PC-9 (cell line): ENCODE results near the gene CACNA1B. TPM values are rescaled to one million over a fixed set of nuclear protein-coding genes. Genes with fewer than 3 reads are reported as not detected.

ENCODE experiments used
- BruUV-seq: library from RNA; stranded (reverse); fragments of 400-500 nt; replicated peaks from 2 replicates; lab custom pipeline; 2021; lab: Mats Ljungman, UMichigan
- CTCF ChIA-PET: fragments of 300-600 bp; sonication (Branson Sonifier 250); formaldehyde crosslinking; loops from one replicate; lab custom pipeline; 2022; ENCODE audit warnings: antibody characterized with exemption; lab: Charles Lee
- POLR2A ChIA-PET: fragments of 300-600 bp; sonication (Branson Sonifier 250); formaldehyde crosslinking; loops from one replicate; lab custom pipeline; 2022; ENCODE audit warnings: antibody characterized with exemption; ENCODE audit not compliant: unreplicated experiment; lab: Charles Lee
- DNase-seq, 2 experiments: peaks; one replicate each; pipeline versions ENCODE4 v3.0.0 to v3.0.0-alpha.2; 2015 to 2022; ENCODE audit warnings: mixed read lengths in 1 of 2
- H2AFZ ChIP-seq: fragments of 200-600 bp; sonication (generic); 2 replicates; pipeline ENCODE4 v1.8.1; 2017; ENCODE audit warnings: antibody characterized with exemption
- H3F3A ChIP-seq: fragments of 200-600 bp; sonication (generic); 2 replicates; pipeline ENCODE4 v1.8.1; 2017; ENCODE audit warnings: antibody characterized with exemption, mild to moderate bottlenecking, low read depth; ENCODE audit not compliant: insufficient read depth
- H3K27ac ChIP-seq: fragments of 200-600 bp; sonication (generic); 2 replicates; pipeline ENCODE4 v1.6.1; 2016; ENCODE audit warnings: mixed run types
- H3K27me3 ChIP-seq: fragments of 200-600 bp; sonication (generic); 2 replicates; pipeline ENCODE4 v1.6.1; 2016; ENCODE audit warnings: low read depth, mixed run types; ENCODE audit not compliant: insufficient read depth
- H3K36me3 ChIP-seq: fragments of 200-600 bp; sonication (generic); 2 replicates; pipeline ENCODE4 v1.6.1; 2016; ENCODE audit warnings: low read depth, mixed run types
- H3K4me1 ChIP-seq: fragments of 200-600 bp; sonication (generic); replicated peaks from 2 replicates; pipeline ENCODE4 v1.6.1; 2016; ENCODE audit warnings: mixed run types; ENCODE audit not compliant: insufficient read depth
- H3K4me2 ChIP-seq: fragments of 200-600 bp; sonication (generic); 2 replicates; pipeline ENCODE4 v1.6.1; 2017; ENCODE audit warnings: mixed run types
- H3K4me3 ChIP-seq: fragments of 200-600 bp; sonication (generic); 2 replicates; pipeline ENCODE4 v1.6.1; 2016; ENCODE audit warnings: mixed run types
- H3K79me2 ChIP-seq: fragments of 200-600 bp; sonication (generic); 2 replicates; pipeline ENCODE4 v1.6.1; 2017; ENCODE audit warnings: low read depth, mixed run types
- H3K9me2 ChIP-seq: fragments of 200-600 bp; sonication (generic); 2 replicates; pipeline ENCODE4 v1.8.1; 2017; ENCODE audit warnings: mild to moderate bottlenecking; ENCODE audit not compliant: insufficient read depth
- H3K9me3 ChIP-seq: fragments of 200-600 bp; sonication (generic); 2 replicates; pipeline ENCODE4 v1.8.1; 2016; ENCODE audit warnings: low read depth; ENCODE audit not compliant: insufficient read depth
- H4K20me1 ChIP-seq: fragments of 200-600 bp; sonication (generic); 2 replicates; pipeline ENCODE4 v1.8.1; 2017; ENCODE audit not compliant: insufficient read depth
- EZH2 ChIP-seq: fragments of 200-600 bp; sonication (generic); IDR thresholded peaks from 2 replicates; pipeline ENCODE4 v1.8.0; 2017; ENCODE audit warnings: antibody characterized with exemption, low read depth
- intact Hi-C: fragments of 100-400 bp; cut with micrococcal nuclease; formaldehyde crosslinking; loops from one replicate; pipeline ENCODE4 v1.10.0; 2022; ENCODE audit not compliant: unreplicated experiment
- total RNA-seq: library from RNA; stranded (reverse); gene quantifications from 2 replicates; pipeline ENCODE4 v1.2.3, GENCODE V29; 2021
- TF ChIP-seq, protein P1 (sequence below): fragments of 200-600 bp; sonication (generic); conservative IDR thresholded peaks from 2 replicates; pipeline ENCODE4 v1.6.1; 2017; ENCODE audit warnings: mixed run types, antibody characterized with exemption, mild to moderate bottlenecking, moderate library complexity

The CACNA1B gene
- total RNA-seq, 1 experiment from 2014 or later = not detected

DNA sequence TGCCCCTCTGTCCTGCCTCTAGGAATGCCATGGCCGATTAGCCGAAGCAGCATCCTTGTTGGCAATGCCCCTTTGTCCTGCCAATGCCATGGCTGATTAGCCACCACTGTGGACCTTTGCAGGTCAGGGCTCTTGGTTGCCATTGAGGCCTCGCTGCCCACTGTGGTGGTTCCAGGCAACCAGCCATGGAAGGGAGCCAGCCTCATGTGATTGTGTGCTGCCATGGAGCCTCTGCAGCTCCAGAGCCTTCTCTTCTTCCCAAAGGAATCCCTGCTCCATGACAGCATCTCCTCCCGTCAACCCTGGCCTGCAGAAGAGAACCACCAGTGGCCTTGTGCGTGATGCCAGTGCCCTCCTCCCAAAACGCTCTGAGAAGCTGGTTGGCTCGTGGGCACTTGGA lies 187.0 kb downstream of the CACNA1B start:
- Histone ChIP-seq H3K9me2 (no peaks in the 10 kb centered on the region), H3K4me1 (no peaks in the 10 kb centered on the region), H3K27ac (no peak overlapping the region), H3K4me3 (no peak overlapping the region), H3K9me3 (no peaks in the 10 kb centered on the region), H2AFZ (no peak overlapping the region), H3K27me3 (peaks cover 98% of the 10 kb centered on the region), H3K36me3 (no peaks in the 10 kb centered on the region), H4K20me1 (no peaks in the 10 kb centered on the region), H3F3A (no peaks in the 10 kb centered on the region), H3K79me2 (no peaks in the 10 kb centered on the region), H3K4me2 (no peak overlapping the region)
- ChIA-PET CTCF (no interaction called here), POLR2A (no interaction called here)
- no peak for DNase-seq
- intact Hi-C loops = no loop called here
- BruUV-seq = no TSS peak
- TF ChIP-seq, protein P1, sequence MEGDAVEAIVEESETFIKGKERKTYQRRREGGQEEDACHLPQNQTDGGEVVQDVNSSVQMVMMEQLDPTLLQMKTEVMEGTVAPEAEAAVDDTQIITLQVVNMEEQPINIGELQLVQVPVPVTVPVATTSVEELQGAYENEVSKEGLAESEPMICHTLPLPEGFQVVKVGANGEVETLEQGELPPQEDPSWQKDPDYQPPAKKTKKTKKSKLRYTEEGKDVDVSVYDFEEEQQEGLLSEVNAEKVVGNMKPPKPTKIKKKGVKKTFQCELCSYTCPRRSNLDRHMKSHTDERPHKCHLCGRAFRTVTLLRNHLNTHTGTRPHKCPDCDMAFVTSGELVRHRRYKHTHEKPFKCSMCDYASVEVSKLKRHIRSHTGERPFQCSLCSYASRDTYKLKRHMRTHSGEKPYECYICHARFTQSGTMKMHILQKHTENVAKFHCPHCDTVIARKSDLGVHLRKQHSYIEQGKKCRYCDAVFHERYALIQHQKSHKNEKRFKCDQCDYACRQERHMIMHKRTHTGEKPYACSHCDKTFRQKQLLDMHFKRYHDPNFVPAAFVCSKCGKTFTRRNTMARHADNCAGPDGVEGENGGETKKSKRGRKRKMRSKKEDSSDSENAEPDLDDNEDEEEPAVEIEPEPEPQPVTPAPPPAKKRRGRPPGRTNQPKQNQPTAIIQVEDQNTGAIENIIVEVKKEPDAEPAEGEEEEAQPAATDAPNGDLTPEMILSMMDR = no peak
- no peak for TF ChIP-seq EZH2

DNA sequence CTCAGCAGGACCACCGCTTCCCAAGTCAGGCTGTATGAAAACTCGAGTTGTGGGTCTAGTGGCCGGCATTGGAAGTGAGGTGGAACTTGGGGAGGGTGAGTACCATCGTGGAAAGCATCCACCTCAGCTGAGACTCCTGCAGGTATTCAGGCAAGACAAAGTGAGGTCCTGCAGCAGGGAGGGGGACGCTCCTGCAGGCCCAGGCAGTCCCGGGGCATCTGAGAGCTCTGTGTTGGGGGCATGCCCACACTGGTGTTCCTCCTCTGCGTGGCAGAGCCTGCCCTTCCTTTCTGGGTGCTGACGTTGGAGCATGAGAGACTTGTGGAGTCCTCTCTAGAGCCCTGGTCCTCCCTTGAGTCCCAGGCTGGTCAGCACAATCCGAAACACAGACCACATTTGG lies 187.7 kb downstream of the CACNA1B start:
- Histone ChIP-seq H3K36me3 (no peaks in the 10 kb centered on the region), H3K9me2 (no peaks in the 10 kb centered on the region), H3K4me1 (no peaks in the 10 kb centered on the region), H3K4me3 (no peak overlapping the region), H2AFZ (no peak overlapping the region), H3K9me3 (no peaks in the 10 kb centered on the region), H3K79me2 (no peaks in the 10 kb centered on the region), H3K27me3 (peaks cover 98% of the 10 kb centered on the region), H4K20me1 (no peaks in the 10 kb centered on the region), H3K27ac (no peak overlapping the region), H3K4me2 (no peak overlapping the region), H3F3A (no peaks in the 10 kb centered on the region)
- no peak for DNase-seq
- ChIA-PET POLR2A (no interaction called here), CTCF (no interaction called here)
- intact Hi-C loops = no loop called here
- no TSS peak for BruUV-seq
- no peak for TF ChIP-seq EZH2
- TF ChIP-seq, protein P1 = no peak

DNA sequence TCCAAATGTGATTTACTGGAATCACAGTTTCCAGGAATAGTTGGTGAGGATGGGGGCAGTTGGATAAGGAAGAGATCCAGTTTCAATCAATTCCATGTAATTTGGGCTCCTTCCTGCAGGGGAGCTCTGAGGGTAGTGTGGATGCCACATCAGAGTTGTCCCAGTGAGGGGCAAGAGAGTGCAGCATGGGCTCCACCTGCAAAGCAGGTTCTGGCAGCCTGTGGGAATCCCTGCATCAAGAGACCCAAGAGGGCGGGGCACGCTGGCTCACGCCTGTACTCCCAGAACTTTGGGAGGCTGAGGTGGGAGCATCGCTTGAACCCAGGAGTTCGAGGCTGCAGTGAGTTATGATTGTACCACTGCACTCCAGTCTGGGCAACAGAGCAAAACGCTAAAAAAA lies 188.5 kb downstream of the CACNA1B start:
- no peak for DNase-seq
- no peak overlapping the region for H3K4me3 ChIP-seq
- ChIA-PET CTCF (no interaction called here), POLR2A (no interaction called here)
- no peak overlapping the region for H3K4me2 ChIP-seq
- no peaks in the 10 kb centered on the region for H3F3A ChIP-seq
- no peaks in the 10 kb centered on the region for H3K9me2 ChIP-seq
- no peaks in the 10 kb centered on the region; the same call in 1 of the 2 replicates for H4K20me1 ChIP-seq
- peaks cover 98% of the 10 kb centered on the region for H3K27me3 ChIP-seq
- H3K79me2 ChIP-seq = no peaks in the 10 kb centered on the region
- no peaks in the 10 kb centered on the region for H3K4me1 ChIP-seq
- no peaks in the 10 kb centered on the region for H3K36me3 ChIP-seq
- intact Hi-C loops = no loop called here
- H3K27ac ChIP-seq = no peak overlapping the region
- BruUV-seq = no TSS peak
- no peaks in the 10 kb centered on the region for H3K9me3 ChIP-seq
- TF ChIP-seq, protein P1 = no peak
- no peak for TF ChIP-seq EZH2
- no peak overlapping the region for H2AFZ ChIP-seq
